GM19328 (cell line): ENCODE measurements around the gene FOXP1.

Source experiments
- ATAC-seq: cut with Tn5 transposase; IDR thresholded peaks from one replicate; pipeline ENCODE4 v1.9.1; 2021; ENCODE audit warnings: mild to moderate bottlenecking, moderate library complexity; ENCODE audit not compliant: unreplicated experiment

Gene FOXP1

DNA sequence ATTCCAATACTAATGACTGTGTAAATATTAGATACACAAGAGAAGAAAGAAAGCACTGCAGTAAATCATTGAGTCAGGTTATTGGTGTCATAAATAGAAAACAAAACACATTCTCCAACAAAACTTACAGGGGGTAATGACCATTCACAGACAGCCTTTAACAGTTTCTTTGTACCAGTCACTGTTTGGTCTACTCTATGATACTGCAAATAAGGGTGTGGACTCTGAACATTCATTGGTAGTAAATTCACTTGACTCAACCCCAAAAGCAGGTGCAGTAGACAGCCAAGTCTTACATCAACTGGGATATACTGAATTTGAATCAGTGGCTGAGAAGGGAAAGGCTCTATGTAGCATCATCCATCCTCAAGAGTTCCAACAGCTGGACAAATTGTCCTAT is 463.5 kb downstream of the FOXP1 start:
- no peak for ATAC-seq

DNA sequence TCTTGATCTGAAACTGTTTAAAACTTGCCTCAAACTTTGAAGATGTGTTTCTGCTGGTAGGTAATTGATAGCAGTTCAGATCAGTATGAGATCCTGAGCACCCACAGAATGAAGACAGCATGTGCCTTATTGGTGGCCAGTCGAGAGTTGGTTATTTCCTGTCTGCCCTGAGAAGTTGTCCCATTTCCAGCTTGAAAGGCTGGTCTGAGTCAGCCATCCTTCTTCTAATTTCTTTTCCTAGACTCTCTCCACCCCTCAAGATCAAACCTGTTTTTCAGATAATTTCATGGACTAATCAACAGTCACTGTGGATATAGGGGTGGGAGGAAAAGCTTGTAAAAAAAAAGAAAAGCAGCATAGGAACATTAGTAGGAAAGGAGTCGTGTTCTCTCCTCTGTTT is 464.4 kb downstream of the FOXP1 start:
- ATAC-seq = no peak

DNA sequence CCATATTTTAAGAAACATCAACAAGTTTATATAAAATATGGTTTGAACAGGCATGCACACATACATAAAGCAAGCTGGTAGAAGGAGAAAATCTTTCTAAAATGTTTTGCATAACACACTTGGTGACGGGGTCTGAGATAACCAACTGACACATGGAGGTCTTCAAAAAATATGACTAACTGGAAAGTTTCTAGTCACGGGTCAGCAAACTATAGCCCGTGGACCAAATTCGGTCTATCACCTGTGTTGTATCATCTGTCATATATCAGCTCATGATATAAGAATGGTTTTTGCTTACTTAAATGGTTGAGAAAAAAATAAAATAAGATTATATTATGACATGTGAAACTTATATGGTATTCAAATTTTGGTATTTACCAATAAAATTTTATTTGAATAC is 465.1 kb downstream of the FOXP1 start:
- no peak for ATAC-seq

DNA sequence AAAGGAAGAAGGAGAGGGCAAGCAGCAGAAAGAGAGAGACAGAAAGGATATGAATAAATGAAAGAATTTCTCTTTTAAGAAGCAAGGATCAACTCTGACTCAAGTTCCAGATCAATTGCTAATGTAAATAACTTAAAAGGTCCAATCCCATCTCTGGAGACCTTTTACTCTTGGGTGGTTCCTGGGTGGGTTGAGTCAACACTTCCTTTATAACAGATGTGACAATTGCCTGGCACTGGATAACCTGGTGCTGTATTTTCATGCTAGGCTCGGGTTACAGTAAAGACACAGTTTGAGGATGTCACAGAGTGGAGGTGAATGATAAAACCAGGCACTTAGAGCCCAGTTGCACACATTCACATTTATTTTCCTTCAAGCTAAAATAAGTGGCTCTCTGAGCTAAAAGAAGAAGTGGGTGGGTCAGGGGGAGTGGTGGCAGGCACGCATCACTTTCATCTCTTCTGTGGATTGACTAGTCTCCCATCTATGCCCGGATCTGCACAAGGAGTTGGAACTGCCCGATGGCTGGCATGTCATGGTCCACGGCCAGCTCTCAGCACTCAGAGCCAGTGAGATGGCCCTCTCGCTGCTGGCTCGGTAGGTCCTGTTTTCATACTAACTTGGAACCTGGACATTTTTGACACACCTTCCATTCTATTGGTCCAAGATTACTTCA is 465.8 kb downstream of the FOXP1 start:
- ATAC-seq = no peak

DNA sequence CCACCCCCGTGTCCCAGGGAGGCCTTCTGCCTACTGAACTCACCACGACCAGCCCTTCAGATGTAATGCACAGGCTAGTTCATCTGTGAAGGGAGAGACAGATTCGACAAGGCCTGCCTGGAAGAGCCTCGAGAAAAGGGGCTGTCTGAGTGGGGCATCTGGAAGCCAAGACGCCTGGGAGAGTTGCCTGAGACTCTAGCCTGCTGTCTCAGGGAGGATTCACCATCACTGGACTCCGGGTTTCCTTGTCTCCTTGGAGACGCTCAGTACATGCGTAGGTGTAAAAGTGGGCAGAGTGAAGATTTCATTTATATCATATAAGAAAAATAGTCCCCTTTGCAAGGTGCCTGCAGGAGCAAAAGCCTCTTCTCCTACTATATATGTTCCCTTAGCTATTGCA is 468.9 kb downstream of the FOXP1 start:
- ATAC-seq = no peak

DNA sequence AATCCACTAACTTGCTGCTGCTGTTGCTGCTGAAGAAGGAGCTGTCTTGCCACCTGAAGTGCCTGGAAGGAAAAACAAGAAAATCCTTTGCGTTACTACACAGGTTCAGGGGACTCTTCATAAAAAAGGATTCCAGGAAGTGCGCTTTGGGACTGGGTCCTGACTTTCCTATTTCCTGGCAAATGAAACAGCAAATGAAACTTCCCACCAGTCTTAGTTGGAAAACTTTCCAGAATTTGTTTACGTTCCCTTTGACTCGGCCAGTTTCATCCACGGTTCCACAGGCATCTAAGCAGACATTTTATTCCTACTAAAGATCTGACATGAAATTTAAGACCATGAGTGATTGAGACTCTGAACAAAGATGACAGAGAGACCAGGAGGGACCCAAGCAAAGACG is 471.0 kb downstream of the FOXP1 start:
- ATAC-seq = no peak

DNA sequence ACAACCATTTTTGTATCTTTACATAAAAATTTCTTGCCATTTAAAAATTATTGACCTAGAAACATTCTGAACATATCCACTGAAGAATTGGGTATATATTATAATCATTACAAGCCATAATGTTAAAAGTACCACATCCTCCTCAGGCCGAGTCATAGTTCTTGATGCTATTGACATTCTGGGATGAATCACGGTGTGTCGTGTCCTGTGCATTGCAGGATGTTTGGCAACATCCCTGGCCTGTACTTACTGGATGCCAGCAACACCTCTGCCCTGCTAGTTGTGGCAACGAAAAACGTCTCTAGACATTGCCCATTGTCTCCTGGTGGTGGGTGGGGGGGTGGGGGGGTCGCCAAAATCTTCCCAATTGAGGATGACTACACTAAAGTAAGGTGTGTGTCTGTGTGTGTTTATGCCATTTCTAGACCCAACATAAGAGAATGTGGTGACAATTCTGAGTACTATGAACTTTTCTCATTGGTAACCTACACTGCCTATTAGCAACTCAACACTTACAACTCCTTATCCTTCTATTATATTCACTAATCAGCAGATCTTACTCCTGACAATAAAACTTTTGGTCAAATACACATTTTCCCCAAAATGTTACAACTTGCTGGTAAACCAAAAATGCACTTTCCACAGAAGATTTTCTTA is 471.6 kb downstream of the FOXP1 start:
- no peak for ATAC-seq

DNA sequence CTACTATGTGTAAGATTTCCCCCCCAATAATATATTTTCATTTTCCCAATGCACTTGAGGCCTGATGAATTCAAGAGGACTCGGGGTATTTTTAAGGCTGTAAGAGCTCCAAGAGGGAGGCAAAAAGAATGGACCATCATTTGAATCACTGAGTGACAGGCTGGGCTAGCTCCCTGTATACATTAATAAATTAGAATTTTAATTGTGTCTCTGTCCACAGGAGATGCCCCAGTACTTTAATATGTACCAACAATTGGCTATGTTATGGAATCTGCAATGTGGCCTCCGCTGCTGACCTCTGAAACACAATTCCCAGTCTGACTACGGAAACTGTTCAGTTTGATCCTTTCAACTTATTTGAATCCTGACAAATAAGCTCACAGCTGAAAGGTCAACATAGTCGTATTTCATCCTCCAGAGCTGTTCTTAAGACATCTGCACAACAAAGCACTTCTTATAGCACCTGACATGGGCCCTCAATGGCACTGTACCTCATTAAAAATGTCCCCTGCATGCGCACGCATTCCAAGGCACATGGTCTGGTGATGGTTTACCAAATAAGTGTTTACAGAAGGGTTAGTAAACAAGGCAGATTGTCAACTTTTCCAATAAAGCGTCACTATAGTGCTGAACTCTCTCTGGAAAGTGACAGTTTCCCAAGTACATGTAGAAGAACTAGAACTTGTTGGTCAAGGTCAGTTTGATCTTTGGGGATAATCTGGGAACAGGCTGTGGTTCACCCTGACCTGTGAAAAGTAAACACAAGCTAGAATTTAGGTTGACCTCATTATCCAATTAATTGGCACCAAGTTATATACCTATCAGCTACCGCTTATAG is 472.9 kb downstream of the FOXP1 start:
- ATAC-seq = no peak

DNA sequence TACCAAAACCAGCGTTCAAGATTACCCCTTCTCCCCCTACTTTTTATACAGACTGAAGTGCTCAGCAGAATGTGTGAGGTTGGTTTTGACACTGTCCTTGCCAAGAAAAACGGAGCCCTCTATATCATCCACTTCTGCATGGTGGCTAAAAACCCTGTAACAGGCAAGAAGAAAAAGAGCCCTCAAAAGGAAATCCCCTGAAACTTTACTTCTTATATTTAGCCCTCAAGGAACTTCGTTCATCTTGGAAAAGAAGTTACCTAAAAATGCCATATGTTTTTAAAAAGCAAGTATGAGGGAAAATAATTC is 473.6 kb downstream of the FOXP1 start:
- no peak for ATAC-seq

DNA sequence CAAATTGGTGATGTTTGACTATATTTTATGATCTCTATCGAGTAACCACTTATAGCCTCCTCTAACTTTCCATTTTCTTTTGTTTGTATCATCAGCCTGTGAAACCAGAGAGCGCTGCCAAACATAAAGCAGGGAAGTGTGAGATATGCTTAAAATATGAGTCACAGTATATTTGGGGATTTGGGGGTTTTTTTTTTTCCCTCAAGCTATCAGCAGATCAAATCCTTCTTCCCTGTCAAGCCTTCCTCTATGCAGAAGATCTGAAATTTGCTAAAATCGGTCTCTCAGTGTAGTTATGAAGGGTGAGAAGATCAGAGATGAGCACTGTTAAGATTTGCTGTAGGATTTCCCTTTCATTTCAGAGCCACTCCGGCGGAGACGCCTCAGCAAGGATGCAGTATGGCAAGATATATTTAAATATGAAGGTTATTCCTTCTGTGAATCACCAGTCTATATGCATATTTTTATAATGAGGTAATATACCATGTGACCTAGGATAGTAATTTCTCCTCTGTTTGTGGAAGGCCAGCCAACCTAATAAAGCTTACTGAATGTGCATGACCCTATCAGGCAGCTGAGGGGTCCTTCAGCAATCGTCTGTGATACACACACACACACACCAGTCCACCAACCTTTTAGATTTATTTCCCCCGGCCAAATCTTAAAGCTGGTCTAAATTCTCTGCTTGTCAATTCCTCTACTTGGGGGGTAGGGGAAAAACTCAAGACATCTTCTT is 474.1 kb downstream of the FOXP1 start:
- ATAC-seq = no peak

DNA sequence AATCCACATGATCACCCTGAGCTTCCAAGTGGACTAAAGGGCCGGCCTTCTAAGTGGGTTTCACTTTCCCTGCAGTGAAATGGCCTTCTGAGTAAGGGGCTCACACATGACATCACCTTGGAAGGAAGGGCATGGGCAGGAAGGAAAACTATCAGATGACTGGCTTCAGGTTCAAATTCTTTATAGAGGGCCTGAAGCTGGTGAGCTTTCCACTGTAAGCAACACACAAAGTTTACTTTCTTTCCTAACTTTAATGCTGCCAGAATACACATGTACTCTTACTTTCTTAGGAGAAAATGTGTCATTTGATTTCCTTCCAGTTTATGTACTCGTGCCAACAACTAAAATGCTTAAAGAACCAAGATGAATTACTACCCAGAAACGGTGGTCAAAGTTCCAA is 475.6 kb downstream of the FOXP1 start:
- ATAC-seq = no peak

DNA sequence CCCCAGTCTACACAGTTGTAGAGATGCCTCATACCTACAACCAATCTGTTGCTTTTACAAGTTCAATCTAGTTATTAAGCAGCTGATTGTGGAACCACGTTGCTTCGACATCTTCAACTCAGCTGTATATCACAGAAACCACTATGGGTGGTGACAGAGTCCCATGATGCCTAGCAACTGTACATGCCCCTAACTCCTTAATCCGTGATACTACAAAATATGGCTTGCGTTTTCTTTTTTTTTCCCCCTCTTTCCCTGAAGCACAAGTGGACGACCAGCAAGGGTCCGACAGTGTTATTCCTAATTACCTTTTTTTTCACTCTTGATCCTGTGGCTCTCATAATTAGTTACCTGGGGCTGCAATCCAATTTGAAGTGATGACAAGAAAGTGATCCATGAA is 478.6 kb downstream of the FOXP1 start:
- no peak for ATAC-seq

DNA sequence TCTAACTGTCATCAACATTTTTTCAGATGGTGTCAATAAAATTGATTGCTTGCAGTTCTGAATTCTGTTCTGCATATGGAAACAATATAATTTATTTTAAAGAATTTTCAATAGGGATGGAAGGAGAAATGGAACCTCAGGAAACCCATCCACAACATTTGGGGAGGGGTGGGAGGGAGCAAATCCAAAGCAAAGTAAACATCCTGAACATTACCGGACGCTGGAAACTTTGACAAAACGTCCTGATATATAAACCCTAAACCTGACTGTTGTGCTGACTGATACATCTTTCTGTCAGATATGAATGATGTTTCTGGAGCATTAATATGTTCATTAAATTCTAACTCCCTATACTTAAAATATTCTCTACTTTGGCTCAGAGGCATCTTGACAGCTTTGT is 479.0 kb downstream of the FOXP1 start:
- ATAC-seq = no peak

DNA sequence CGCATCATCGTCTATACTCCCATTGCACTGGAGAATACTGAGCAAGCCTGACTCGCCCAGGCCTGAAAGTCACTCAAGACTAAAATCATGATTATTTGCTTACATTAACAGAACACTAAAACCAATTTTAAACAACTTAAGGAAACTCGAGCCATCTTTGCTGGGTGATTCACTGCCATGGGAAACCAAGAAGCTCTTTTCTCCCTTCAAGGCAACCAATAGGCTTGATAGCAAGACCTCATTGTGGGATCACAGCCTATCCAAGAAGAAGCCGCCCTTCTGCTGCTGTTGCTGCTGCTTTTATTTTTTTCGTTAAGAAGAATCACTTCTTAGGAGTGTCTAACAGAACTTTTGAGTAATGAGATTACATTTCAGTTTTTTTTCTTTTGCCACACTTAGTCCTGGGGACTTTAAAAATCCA is 479.4 kb downstream of the FOXP1 start:
- ATAC-seq = no peak

DNA sequence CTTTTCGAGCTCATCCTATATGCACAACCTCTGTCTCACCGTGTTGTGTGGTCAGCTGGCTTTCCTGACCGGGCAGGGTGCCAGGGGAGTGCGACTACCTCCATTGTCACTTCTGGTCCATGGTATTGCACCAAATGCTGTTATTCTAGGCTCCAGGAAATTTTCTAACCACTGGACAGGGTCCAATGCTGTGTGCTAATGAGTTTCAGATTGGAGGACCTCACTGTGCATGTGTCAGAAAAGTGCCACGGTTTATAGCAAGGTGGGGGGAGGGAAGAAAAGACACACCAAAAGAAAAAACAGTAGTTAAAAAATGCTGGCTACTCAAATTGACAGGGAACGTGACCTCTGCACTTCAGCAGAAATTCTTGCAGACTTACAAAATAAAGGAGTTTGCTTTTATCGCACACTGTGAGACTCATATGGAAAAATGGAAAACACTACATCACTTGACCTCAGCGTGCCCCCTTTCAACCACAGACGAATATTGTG is 480.1 kb downstream of the FOXP1 start:
- no peak for ATAC-seq

DNA sequence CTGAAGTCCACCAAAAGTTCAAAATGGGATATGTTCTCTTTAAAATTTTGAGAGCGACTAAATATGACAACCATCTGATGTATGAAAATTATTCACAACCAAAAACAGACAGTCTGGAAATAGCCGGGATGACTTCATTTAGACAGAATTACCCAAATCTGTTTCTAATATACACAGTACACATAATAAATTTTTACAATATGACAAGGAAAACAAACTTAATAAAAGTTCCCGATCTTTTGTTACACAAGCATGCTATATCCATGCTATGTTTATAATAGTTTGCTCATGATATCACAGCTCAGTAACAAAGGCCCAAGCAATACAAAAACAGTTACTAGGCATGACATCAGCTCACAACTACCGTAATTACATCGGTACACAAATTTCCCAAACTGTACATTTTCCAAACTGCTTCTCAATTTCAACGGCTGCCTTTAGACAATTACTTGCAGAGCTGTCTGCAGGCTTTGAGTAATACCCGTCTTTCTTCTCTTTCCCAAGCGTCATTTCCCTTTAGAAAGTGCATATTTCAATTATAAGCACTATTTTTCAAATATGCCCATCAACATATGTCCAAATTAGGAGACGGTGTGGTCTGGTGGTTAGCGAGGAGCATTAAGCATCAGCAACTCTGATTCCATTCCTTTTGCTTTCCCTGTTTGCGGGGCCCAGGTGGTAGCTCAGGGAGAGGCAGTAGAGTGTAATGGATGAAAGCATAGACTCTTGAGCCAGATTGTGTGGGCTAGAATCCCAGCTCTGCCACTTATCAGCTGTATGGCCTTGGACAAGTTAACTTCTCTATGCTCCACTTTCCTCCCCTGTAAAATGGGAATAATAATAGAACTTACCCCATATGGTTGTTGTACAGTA is 481.2 kb downstream of the FOXP1 start:
- ATAC-seq = no peak

DNA sequence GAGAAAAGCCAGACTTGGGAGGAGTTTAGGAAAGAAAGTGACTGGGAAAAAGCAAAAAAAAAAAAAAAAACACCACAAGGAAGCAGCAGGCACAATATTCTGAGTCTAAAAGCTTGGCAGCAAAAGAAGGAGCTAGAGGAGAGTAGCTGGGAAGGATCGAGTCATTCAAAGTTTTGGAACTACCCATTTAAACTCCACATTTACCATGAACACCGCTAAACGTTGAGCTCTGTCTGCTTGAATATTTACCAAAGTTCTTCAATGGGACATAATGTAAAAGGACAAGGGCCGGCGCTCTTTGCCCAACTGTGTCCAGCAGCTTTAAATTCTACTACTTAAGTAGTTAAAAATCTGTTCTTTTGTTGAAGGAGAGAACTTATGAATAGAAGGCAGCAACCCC is 481.9 kb downstream of the FOXP1 start:
- ATAC-seq = no peak

DNA sequence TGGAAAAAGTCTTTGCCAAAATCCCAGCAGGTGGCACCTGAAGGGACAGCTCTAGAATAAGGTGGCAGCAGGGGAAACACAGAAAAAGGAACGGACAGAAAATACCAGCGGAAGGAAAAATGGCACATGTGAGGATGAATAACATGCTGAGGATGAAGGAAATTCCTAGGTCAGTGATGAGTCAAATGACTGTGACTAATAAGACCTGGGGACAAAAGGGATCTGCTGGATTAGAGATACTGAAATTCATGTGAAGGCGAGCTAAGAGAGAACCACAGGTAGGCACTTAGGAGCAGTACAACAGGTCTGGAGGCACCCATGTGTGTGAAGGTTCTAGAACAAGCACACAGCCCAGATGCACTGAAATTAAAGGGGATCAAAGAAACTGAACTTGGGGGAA is 482.5 kb downstream of the FOXP1 start:
- no peak for ATAC-seq

DNA sequence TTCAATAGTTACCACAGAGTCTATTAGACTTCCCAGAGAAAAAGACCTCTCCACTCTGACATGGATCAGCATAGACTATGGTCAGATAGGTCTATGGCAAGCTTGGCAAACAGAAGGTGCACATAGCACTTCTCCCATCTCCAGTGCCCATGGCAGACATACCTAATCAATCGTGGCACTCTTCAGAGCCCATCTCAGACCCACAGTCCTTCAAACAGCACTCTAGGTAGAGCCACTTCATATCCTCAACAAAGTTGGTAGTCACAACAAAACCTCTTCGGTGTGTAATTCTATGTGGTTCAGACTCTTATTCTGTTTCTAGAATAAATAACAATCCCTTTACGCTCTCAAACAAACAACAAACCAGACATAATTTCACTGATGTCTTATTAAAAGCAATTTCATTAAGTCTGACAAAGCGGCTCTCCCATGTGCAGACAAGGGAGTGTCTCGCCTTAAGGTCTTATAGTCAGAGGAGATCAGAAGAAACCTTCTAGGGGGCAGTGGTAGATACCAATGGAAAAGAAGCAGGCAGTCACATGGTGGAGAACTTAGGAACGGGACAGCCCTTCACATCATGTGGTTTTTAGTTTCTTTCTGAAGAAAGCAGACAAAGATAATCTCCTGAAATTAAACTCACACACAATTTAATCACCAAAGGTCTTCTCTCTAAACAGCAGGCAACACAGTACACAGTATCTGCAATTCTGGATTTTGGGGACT is 483.4 kb downstream of the FOXP1 start:
- ATAC-seq = no peak

DNA sequence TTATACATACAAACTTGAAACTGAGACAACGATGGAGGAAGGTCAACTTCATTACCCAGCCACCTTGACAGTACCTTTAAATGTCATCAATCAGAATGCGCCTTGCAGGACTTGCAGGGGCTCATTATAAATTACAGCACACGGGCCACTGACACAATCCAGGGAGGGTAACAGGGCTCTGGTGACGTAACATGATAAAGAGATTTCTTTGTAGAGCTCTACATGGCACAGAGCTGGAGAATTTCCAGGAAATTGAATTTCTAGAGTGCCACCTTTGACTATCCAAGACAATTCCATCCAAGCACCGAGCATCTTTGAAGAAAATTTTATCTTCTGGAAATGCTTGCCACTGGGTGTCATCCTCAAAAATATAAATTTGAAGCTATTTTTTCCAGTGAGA is 486.0 kb downstream of the FOXP1 start:
- ATAC-seq = no peak
